B cell (primary cell): ENCODE results near the gene NUDT21. TPM values are rescaled to one million over a fixed set of nuclear protein-coding genes. Genes with fewer than 3 reads are reported as not detected.

Experiments used
- ATAC-seq: fragments of 200-7000 bp; cut with Tn5 transposase; one replicate; pipeline ENCODE4 v1.10.0; 2021; ENCODE audit warnings: low read depth, mild to moderate bottlenecking, moderate number of reproducible peaks, moderate library complexity
- CTCF ChIA-PET: fragments of 350-600 bp; sonication (Branson Sonifier 250); formaldehyde crosslinking; loops from one replicate; lab custom pipeline; 2021; ENCODE audit warnings: antibody characterized with exemption, inconsistent platforms; lab: Charles Lee
- POLR2A ChIA-PET: fragments of 350-600 bp; sonication (Branson Sonifier 250); formaldehyde crosslinking; loops from one replicate; lab custom pipeline; 2021; ENCODE audit warnings: antibody characterized with exemption; lab: Charles Lee
- DNase-seq: peaks from one replicate; pipeline ENCODE4 v3.0.0; 2013
- H2AFZ ChIP-seq: 2 replicates; pipeline ENCODE4 v1.6.1; 2012; ENCODE audit warnings: mild to moderate bottlenecking, low read depth, low read length; ENCODE audit not compliant: insufficient read depth, poor library complexity, severe bottlenecking
- H3K27ac ChIP-seq, 2 donors: 1 replicate in 1 of 2; 2 replicates in 1 of 2; pipeline ENCODE4 v1.5.1; 2012 to 2013; ENCODE audit warnings: low read length in 2 of 2, mild to moderate bottlenecking in 2 of 2, moderate library complexity in 1 of 2
- H3K27me3 ChIP-seq, 4 experiments: fragments of 200-600 bp in 1 of 4; sonication (generic) in 1 of 4; replicated peaks in 1 of 4; 1 replicate in 2 of 4; 2 replicates in 2 of 4; pipeline versions ENCODE4 v1.6.1 to v1.7.0; 2013 to 2016; ENCODE audit warnings: low read length in 3 of 4, mild to moderate bottlenecking in 2 of 4, mixed read lengths in 1 of 4, moderate library complexity in 1 of 4; ENCODE audit not compliant: insufficient read depth in 4 of 4, control insufficient read depth in 3 of 4; ENCODE audit errors: control extremely low read depth in 1 of 4
- H3K36me3 ChIP-seq, 2 experiments: replicated peaks in 1 of 2; 1 replicate in 1 of 2; 2 replicates in 1 of 2; pipeline versions ENCODE4 v1.6.1 to v1.7.1; 2013; ENCODE audit warnings: low read length in 1 of 2; ENCODE audit not compliant: insufficient read depth in 2 of 2, control insufficient read depth in 1 of 2; ENCODE audit errors: control extremely low read depth in 1 of 2, extremely low read depth in 1 of 2
- H3K4me1 ChIP-seq, 2 donors: fragments of 200-600 bp in 1 of 2; sonication (generic) in 1 of 2; 1 replicate in 1 of 2; 2 replicates in 1 of 2; pipeline versions ENCODE4 v1.5.1 to v1.6.1; 2013 to 2017; ENCODE audit warnings: low read length in 2 of 2; ENCODE audit not compliant: control insufficient read depth in 2 of 2, insufficient read depth in 2 of 2
- H3K4me2 ChIP-seq: replicated peaks from 2 replicates; pipeline ENCODE3; 2012; ENCODE audit warnings: mild to moderate bottlenecking, low read depth, low read length; ENCODE audit not compliant: poor library complexity, severe bottlenecking
- H3K4me3 ChIP-seq, 5 experiments: fragments of 200-600 bp in 1 of 5; sonication (generic) in 1 of 5; 1 replicate in 3 of 5; 2 replicates in 2 of 5; pipeline versions ENCODE4 v1.5.1 to v1.7.0; 2011 to 2016; ENCODE audit warnings: low read length in 4 of 5, mild to moderate bottlenecking in 4 of 5, low read depth in 2 of 5, control low read depth in 1 of 5, moderate library complexity in 1 of 5; ENCODE audit not compliant: insufficient read depth in 1 of 5; ENCODE audit errors: control extremely low read depth in 1 of 5, extremely low read depth in 1 of 5
- H3K79me2 ChIP-seq: fragments of 200-600 bp; sonication (generic); one replicate; pipeline ENCODE4 v1.6.0; 2016; ENCODE audit warnings: low read length; ENCODE audit not compliant: control insufficient read depth, insufficient read depth
- H3K9ac ChIP-seq: fragments of 200-600 bp; sonication (generic); 2 replicates; pipeline ENCODE4 v1.6.1; 2017; ENCODE audit warnings: mild to moderate bottlenecking, low read length, moderate library complexity
- H3K9me3 ChIP-seq, 3 donors: one replicate each; pipeline versions ENCODE4 v1.6.1 to v1.7.1; 2013; ENCODE audit warnings: low read length in 2 of 3; ENCODE audit not compliant: control insufficient read depth in 2 of 3, insufficient read depth in 1 of 3; ENCODE audit errors: control extremely low read depth in 1 of 3
- H4K20me1 ChIP-seq: 2 replicates; pipeline ENCODE4 v1.6.0; 2012; ENCODE audit warnings: mild to moderate bottlenecking, low read length; ENCODE audit not compliant: insufficient read depth, control insufficient read depth, poor library complexity, severe bottlenecking
- H3K27ac Mint-ChIP-seq: one replicate; pipeline ENCODE4 v1.8.0; 2021; ENCODE audit warnings: mixed read lengths
- H3K27me3 Mint-ChIP-seq: one replicate; pipeline ENCODE4 v1.8.0; 2021; ENCODE audit warnings: mixed read lengths
- H3K4me1 Mint-ChIP-seq: one replicate; pipeline ENCODE4 v1.8.0; 2021; ENCODE audit warnings: mixed read lengths
- H3K4me3 Mint-ChIP-seq: one replicate; pipeline ENCODE4 v1.8.0; 2021; ENCODE audit warnings: mixed read lengths
- H3K9me3 Mint-ChIP-seq: one replicate; pipeline ENCODE4 v1.8.0; 2022; ENCODE audit warnings: mixed read lengths; ENCODE audit not compliant: insufficient read depth
- EZH2 ChIP-seq: IDR thresholded peaks from 2 replicates; pipeline ENCODE4 v1.6.1; 2012; ENCODE audit warnings: borderline replicate concordance, low read depth, mild to moderate bottlenecking, moderate library complexity, low read length; ENCODE audit not compliant: insufficient read depth, poor library complexity, severe bottlenecking
- WGBS: methylation state at CpG from one replicate; pipeline ENCODE4 v1.1.5; 2013; ENCODE audit warnings: missing lambda C conversion rate; ENCODE audit not compliant: insufficient coverage; 5-methylcytosine and 5-hydroxymethylcytosine counted together
- intact Hi-C: fragments of 100-400 bp; cut with micrococcal nuclease; formaldehyde crosslinking; loops from one replicate; pipeline ENCODE4 v1.10.0; 2022
- polyA minus RNA-seq: library from RNA; depleted of rRNA, polyadenylated mRNA; stranded (reverse); fragments of >200 nt; gene quantifications from 2 replicates; pipeline ENCODE4 v1.2.3, GENCODE V29; 2012
- polyA plus RNA-seq: library from polyadenylated mRNA; depleted of rRNA; stranded (reverse); fragments of >200 nt; gene quantifications from 2 replicates; pipeline ENCODE4 v1.2.3, GENCODE V29; 2012
- total RNA-seq, 2 donors: library from RNA; stranded (reverse); fragments of 120-200 nt in 1 of 2; gene quantifications; 1 replicate in 1 of 2; 2 replicates in 1 of 2; pipeline versions ENCODE4 v1.2.3 to v1.2.4, GENCODE V29; 2013 to 2022
- TF ChIP-seq, protein P1 (sequence below): fragments of 200-600 bp; IDR thresholded peaks from one replicate; pipeline ENCODE4 v1.8.0; 2022; ENCODE audit warnings: antibody characterized with exemption, mild to moderate bottlenecking

NUDT21 gene
- 85.5 and 89.4 TPM in 2 replicates for total RNA-seq
- total RNA-seq (2013) = 81.0 TPM
- 25.0 and 27.3 TPM in 2 replicates for polyA plus RNA-seq
- 124 and 203 TPM in 2 replicates for polyA minus RNA-seq

DNA sequence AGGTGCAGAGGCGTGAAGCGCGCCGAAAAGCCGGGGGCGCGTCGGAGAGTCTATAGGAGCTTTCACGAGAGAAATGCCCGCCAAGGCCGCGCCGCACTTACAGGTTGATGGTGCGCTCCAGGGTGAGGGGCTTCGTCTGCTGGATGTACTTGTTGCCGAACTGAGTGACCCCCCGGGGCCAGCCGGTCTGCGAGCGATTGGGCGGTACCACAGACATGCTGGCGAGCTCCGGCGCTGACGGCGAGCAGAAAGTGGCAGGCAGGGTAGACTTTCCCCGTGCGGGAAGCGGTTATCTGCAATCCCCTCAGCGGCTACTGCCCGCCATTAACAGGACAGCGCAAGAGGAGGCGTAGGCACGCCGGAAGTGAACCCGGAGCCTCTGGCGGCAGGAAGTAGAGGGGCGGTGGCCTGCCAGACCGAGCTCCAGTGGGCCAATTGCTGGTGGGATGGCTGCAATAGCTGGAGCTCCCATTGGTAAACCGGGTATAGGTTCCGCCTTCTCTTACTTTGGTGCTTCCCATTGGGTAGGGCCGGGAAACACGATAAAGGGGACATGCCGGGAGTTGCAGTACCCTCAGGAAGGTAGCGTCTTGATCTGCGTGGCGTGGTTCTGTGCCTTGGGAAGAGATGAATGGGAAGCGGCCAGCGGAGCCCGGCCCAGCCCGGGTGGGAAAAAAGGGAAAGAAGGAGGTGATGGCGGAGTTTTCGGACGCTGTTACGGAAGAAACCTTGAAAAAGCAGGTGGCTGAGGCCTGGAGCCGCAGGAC, at the start of gene NUDT21, which contains the start of gene OGFOD1:
Gene NUDT21 (minus strand): TSS at position 347 of the 767 bp plus-strand sequence. CDS start 130 bp downstream, at position 217.
Gene OGFOD1 (plus strand): TSS at position 569 of the 767 bp plus-strand sequence. CDS start 59 bp downstream, at position 628.
- Mint-ChIP-seq H3K9me3 (no peaks in the 10 kb centered on the region), H3K4me1 (peaks cover 38% of the 10 kb centered on the region), H3K4me3 (peak within 1 kb of the TSS; percentile 93), H3K27me3 (no peaks in the 10 kb centered on the region), H3K27ac (peak within 1 kb of the TSS; percentile 90)
- Histone ChIP-seq H2AFZ (peak within 1 kb of the TSS; percentile 93), H3K27ac (peak within 1 kb of the TSS; percentile 53 to 71), H3K36me3 (peaks cover under 1 to 19% of the 10 kb centered on the region in 2 experiments), H3K79me2 (peaks cover 75% of the 10 kb centered on the region), H3K4me3 (peak within 1 kb of the TSS; percentile 68 to 88 (median 85)), H3K4me1 (peaks cover 24 to 28% of the 10 kb centered on the region in 2 donors), H4K20me1 (peaks cover 14% of the 10 kb centered on the region), H3K27me3 (no peaks in the 10 kb centered on the region), H3K9me3 (no peaks in the 10 kb centered on the region), H3K4me2 (peak within 1 kb of the TSS; percentile 83), H3K9ac (peak within 1 kb of the TSS; percentile 77)
- peak; percentile 95 for DNase-seq
- intact Hi-C loops = loop anchor here (1.0 to 10.0 kb wide), 7 partner anchors 26 to 736 kb away; partner anchors contain the start of genes AMFR, BBS2, NUP93 and PSME3IP1
- WGBS = under 1% methylated on average over 56 of the region's 56 CpGs
- TF ChIP-seq EZH2 = no peak
- TF ChIP-seq, protein P1, sequence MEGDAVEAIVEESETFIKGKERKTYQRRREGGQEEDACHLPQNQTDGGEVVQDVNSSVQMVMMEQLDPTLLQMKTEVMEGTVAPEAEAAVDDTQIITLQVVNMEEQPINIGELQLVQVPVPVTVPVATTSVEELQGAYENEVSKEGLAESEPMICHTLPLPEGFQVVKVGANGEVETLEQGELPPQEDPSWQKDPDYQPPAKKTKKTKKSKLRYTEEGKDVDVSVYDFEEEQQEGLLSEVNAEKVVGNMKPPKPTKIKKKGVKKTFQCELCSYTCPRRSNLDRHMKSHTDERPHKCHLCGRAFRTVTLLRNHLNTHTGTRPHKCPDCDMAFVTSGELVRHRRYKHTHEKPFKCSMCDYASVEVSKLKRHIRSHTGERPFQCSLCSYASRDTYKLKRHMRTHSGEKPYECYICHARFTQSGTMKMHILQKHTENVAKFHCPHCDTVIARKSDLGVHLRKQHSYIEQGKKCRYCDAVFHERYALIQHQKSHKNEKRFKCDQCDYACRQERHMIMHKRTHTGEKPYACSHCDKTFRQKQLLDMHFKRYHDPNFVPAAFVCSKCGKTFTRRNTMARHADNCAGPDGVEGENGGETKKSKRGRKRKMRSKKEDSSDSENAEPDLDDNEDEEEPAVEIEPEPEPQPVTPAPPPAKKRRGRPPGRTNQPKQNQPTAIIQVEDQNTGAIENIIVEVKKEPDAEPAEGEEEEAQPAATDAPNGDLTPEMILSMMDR = no peak
- peak; percentile 99 for ATAC-seq
- ChIA-PET POLR2A (interaction anchor here (0.5 to 1.0 kb wide), 3 partner anchors 9 to 251 kb away, joined by 3 read pairs; no protein-coding TSS in a partner anchor), CTCF (interaction anchor here (0.6 to 2.7 kb wide), 7 partner anchors 10 to 252 kb away, joined by 3 to 10 read pairs (median 4); no protein-coding TSS in a partner anchor)
